Mesendoderm (in vitro differentiated cells): ENCODE data around the gene MFSD2B. TPM values are rescaled to one million over a fixed set of nuclear protein-coding genes. Genes with fewer than 3 reads are reported as not detected.

Source experiments
- small RNA-seq: library from polyadenylated mRNA; stranded (forward); fragments of <200 nt; extraction: miRNeasy Mini kit (QIAGEN cat#:217004); gene quantifications from one replicate; pipeline ENCODE3, GENCODE V24; 2013; ENCODE audit not compliant: insufficient read depth

The MFSD2B gene

Small RNA genes lying within 50 kb of the gene (small RNA-seq; reads per million reads assigned to genes)
- not detected for gene RN7SL610P
- not detected for gene RNU6-370P
